HG03175 (cell line): ENCODE measurements around the gene MAP2K2.

Experiments used
- ATAC-seq: cut with Tn5 transposase; IDR thresholded peaks from one replicate; pipeline ENCODE4 v1.9.1; 2021; ENCODE audit warnings: mild to moderate bottlenecking, moderate library complexity; ENCODE audit not compliant: unreplicated experiment

Gene MAP2K2

GRCh38 chr19:4046946-4047683 lies 76.8 kb downstream of the MAP2K2 start:
- no peak for ATAC-seq

GRCh38 chr19:4046362-4046691 lies 77.6 kb downstream of the MAP2K2 start:
- no peak for ATAC-seq

GRCh38 chr19:4045597-4046361 lies 78.1 kb downstream of the MAP2K2 start:
- no peak for ATAC-seq

GRCh38 chr19:4044990-4045465 lies 78.9 kb downstream of the MAP2K2 start:
- ATAC-seq, result no peak

GRCh38 chr19:4043966-4044715 lies 79.8 kb downstream of the MAP2K2 start:
- no peak for ATAC-seq

GRCh38 chr19:4043401-4043800 lies 80.5 kb downstream of the MAP2K2 start:
- ATAC-seq, result no peak

- no peak for ATAC-seq
Measured at GRCh38 chr19:4042731-4043082, 81.2 kb downstream of the MAP2K2 start.

- no peak for ATAC-seq
Measured at GRCh38 chr19:4042064-4042730, 81.7 kb downstream of the MAP2K2 start.
